ENCODE data around the gene BMPR1A. TPM values are rescaled to one million over a fixed set of nuclear protein-coding genes. Genes with fewer than 3 reads are reported as not detected.
A peak's percentile ranks its signal among the peaks of the same experiment; 100 is the strongest.

BMPR1A gene
- total RNA-seq, 6 donors from 2014 or later: 12.9 to 37.4 (median 30.6) TPM

DNA sequence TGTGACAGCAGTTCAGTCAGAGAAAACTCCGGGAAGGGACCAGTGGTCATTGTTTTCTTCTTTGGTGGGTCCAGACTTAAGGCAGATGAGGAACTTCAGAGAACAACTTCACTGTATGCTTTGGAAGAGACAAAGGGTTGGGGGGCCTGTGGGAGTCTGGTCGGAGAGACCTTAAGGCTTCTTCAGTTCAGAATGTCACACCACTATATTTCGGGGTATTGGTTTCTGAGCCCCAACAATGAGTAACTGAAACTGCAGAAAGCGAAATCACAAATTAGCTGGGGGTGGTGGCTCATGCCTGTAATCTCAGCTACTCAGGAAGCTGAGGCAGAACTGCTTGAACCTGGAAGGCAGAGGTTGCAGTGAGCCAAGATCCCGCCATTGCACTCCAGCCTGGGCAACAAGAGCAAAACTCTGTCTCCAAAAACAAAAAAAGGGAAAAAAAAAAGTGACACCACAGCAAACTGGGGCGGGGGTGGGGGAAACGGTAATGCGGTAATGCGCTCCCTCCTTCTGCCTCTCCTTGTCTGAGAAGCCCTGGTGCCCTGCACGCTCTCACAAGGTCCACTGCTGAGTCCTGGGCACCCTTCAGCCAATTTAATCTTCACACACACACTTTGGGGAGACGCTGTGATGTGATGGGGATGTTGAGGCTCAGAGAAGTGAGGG, 209.7 kb downstream of the BMPR1A start:
- ATAC-seq (ENCODE audit: low FRiP score in 2 of 2) (no peak), DNase-seq (peak in 1 of 2 donors; percentile 14)
- WGBS, 2 donors: 48 to 54% methylated on average over 11 of the region's 11 CpGs
- peak overlapping the region in 1 of 4 donors; percentile 13 for H3K4me3 ChIP-seq
- no peaks in the 10 kb centered on the region for H3K27me3 ChIP-seq
- peaks cover 31 to 51% (median 48%) of the 10 kb centered on the region in 4 donors for H3K4me1 ChIP-seq
- no peaks in the 10 kb centered on the region for H3K36me3 ChIP-seq
- no peaks in the 10 kb centered on the region for H3K9me3 ChIP-seq
- H3K27ac ChIP-seq: peak overlapping the region in 3 of 4 donors; percentile 92 to 98 (median 97)
- TF ChIP-seq POLR2A (IDR thresholded peaks at IDR 0.05) (no peak), EP300 (IDR thresholded peaks at IDR 0.05) (no peak), POLR2AphosphoS5 (IDR thresholded peaks at IDR 0.05) (no peak)
- TF ChIP-seq, protein P1, sequence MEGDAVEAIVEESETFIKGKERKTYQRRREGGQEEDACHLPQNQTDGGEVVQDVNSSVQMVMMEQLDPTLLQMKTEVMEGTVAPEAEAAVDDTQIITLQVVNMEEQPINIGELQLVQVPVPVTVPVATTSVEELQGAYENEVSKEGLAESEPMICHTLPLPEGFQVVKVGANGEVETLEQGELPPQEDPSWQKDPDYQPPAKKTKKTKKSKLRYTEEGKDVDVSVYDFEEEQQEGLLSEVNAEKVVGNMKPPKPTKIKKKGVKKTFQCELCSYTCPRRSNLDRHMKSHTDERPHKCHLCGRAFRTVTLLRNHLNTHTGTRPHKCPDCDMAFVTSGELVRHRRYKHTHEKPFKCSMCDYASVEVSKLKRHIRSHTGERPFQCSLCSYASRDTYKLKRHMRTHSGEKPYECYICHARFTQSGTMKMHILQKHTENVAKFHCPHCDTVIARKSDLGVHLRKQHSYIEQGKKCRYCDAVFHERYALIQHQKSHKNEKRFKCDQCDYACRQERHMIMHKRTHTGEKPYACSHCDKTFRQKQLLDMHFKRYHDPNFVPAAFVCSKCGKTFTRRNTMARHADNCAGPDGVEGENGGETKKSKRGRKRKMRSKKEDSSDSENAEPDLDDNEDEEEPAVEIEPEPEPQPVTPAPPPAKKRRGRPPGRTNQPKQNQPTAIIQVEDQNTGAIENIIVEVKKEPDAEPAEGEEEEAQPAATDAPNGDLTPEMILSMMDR (IDR thresholded peaks at IDR 0.05): no peak

DNA sequence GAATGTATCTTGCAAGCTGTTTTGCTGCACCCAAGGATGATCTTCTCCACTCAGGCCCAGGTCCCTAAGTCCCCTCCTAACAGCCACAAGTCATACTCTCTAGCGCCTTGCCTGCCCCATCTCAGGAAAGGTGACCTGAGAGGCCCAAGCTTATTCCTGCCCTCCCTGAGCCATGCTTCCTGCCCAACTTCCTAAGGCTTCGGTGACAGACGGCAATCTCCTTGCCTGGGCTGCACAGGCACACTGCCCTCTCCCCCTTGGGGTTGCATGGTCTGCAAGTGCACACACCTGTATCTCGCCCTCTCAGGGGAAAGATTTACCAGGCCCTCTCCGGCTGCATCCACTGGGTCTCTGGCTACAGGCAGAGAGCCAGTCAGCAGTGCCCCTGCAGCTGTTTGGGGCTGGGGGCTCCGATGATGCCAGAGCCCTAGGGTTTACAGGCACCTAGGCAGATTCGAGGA, 211.1 kb downstream of the BMPR1A start:
- DNase-seq (peak in 1 of 2 donors; percentile 15), ATAC-seq (ENCODE audit: low FRiP score in 2 of 2) (no peak)
- TF ChIP-seq, protein P1 (IDR thresholded peaks at IDR 0.05): no peak
- TF ChIP-seq POLR2A (IDR thresholded peaks at IDR 0.05): no peak
- TF ChIP-seq POLR2AphosphoS5 (IDR thresholded peaks at IDR 0.05): no peak
- no peak for TF ChIP-seq EP300 (IDR thresholded peaks at IDR 0.05)
- no peaks in the 10 kb centered on the region for H3K36me3 ChIP-seq
- H3K4me3 ChIP-seq: peak overlapping the region in 1 of 4 donors; percentile 64
- 78% methylated on average over 7 of the region's 7 CpGs; no CpG with 5 or more reads in 1 of the 2 donors for WGBS, 2 donors
- no peaks in the 10 kb centered on the region for H3K27me3 ChIP-seq
- no peaks in the 10 kb centered on the region for H3K9me3 ChIP-seq
- peaks cover 38 to 63% (median 51%) of the 10 kb centered on the region in 4 donors for H3K4me1 ChIP-seq
- peak overlapping the region; percentile 92 to 98 (median 97) for H3K27ac ChIP-seq

DNA sequence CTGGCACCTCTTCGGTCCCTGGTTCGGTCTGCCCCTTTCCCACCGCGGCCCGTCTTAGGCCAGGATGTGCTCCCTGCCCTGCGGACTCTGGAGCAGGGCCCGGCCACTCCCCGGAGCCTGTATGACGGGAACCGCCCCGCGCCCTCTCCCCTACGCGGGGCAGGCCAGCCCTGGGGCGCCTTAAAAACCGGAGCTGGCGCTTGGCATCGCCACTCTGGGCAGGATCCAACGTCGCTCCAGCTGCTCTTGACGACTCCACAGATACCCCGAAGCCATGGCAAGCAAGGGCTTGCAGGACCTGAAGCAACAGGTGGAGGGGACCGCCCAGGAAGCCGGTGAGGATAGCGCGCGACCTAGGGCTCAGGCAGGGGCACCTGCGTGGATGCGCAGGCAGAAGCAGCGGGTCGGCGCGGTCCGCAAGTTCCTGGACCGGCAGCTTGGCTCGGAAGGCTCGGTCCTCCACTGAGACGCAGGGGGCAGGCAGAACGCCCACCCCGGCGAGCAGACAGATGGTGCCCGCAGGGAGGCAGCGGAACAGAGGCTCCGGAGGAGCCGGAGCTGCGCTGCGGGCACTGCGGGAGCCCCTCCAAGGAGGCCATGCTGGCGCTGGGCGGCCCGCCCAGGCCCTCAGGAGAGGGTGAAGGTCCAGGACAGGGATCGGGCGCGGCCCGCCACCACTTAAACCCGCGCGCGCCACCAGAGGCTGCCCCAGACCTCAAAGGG, 212.0 kb downstream of the BMPR1A start, which contains the start of gene ADIRF:
TSS of gene ADIRF (plus strand) at position 212 of the 723 bp plus-strand sequence. CDS start at position 275, 63 bp downstream.
- H3K9me3 ChIP-seq: no peaks in the 10 kb centered on the region
- ATAC-seq (ENCODE audit: low FRiP score in 2 of 2): peak in 1 of 2 donors; percentile 4
- TF ChIP-seq, protein P1 (IDR thresholded peaks at IDR 0.05): no peak
- TF ChIP-seq POLR2A (IDR thresholded peaks at IDR 0.05): peak in 2 of 4 donors; percentile 69 to 83
- peak; percentile 64 to 75 for TF ChIP-seq POLR2AphosphoS5 (IDR thresholded peaks at IDR 0.05)
- no peak for TF ChIP-seq EP300 (IDR thresholded peaks at IDR 0.05)
- no peaks in the 10 kb centered on the region for H3K36me3 ChIP-seq
- H3K4me1 ChIP-seq: peaks cover 38 to 63% (median 51%) of the 10 kb centered on the region in 4 donors
- H3K27ac ChIP-seq: peak within 1 kb of the TSS; percentile 92 to 98 (median 97)
- H3K4me3 ChIP-seq: peak within 1 kb of the TSS; percentile 52 to 64 (median 60)
- DNase-seq: peak; percentile 65 to 91
- WGBS, 2 donors: 9 to 34% methylated on average over 4 to 53 of the region's 59 CpGs
- H3K27me3 ChIP-seq: no peaks in the 10 kb centered on the region

DNA sequence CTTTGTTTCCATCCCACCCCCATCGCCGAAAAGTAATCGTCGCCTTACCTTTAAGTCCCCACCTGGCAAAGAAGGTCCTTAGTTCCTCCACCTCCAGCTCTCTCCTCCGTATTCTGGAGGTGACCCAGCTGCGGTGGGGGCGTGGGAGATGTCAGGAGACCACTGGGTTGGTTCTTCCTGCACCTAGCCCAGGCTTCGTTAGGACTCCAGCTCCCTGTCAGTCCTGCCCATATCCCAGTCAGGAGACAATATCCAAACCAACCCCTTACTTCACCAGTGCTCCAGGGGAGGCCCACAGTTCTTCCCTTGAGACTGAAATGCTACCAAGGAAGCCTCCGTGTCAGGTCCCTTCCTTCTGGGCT, 212.6 kb downstream of the BMPR1A start:
- DNase-seq: no peak
- Histone ChIP-seq H3K9me3 (no peaks in the 10 kb centered on the region), H3K36me3 (no peaks in the 10 kb centered on the region), H3K4me1 (peaks cover 38 to 63% (median 51%) of the 10 kb centered on the region in 4 donors), H3K27me3 (no peaks in the 10 kb centered on the region), H3K27ac (peak overlapping the region; percentile 92 to 98 (median 97)), H3K4me3 (peak overlapping the region; percentile 52 to 64 (median 60))
- 44% methylated on average over 9 of the region's 9 CpGs for WGBS, 2 donors
- ATAC-seq (ENCODE audit: low FRiP score in 2 of 2): no peak
- no peak for TF ChIP-seq POLR2AphosphoS5 (IDR thresholded peaks at IDR 0.05)
- TF ChIP-seq, protein P1 (IDR thresholded peaks at IDR 0.05): no peak
